ENCODE measurements around the gene OLFM2.
"Not testable (repeated sequence)": the region's sequence is repeated elsewhere in the genome, so short reads cannot be mapped to it uniquely, and the experiment has no call there.

OLFM2 gene

DNA sequence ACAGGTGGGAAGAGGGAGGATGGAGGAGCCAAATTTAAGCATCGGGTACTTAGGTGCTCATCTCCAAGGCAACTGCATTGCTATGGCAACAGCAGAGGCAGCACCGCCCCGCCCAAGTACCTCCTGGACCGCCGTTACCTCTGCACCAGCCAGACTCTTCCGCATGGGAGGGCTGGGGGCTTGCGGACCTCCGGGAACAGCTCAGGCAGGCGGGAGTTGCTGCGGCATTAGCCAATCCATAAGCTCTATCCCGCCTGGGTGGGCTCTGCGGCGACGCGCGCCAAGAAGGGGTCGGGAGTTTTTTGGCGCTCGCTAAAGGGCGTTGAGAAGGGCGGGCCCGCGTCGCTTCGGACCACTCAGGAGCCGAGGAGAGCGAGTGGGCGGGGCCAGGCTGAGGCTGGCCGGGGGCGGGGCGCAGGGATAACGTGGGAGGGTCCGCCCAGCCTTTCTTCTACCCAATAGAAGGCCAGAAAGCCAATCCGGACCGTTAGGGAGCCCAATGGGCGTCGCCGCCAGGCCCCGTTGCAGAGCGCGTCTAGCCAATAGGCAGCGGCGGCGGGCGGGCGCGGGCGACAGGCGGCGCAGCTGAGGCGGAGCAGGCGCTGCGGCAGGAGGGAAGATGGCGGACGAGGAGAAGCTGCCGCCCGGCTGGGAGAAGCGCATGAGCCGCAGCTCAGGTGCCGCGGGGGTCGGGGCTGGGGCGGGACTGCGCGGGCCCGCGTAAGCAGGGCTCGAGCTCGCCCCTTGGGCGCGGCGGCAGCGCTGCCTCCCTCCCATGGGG is 101.4 kb downstream of the OLFM2 start, which contains the start of gene PIN1:
PIN1 (plus strand) TSS at position 593 of the 781 bp plus-strand sequence; CDS start at position 620, 27 bp downstream.
- peak; percentile 98 for DNase-seq (ENCODE audit: low read depth in 1 of 2, low spot score in 1 of 2)

DNA sequence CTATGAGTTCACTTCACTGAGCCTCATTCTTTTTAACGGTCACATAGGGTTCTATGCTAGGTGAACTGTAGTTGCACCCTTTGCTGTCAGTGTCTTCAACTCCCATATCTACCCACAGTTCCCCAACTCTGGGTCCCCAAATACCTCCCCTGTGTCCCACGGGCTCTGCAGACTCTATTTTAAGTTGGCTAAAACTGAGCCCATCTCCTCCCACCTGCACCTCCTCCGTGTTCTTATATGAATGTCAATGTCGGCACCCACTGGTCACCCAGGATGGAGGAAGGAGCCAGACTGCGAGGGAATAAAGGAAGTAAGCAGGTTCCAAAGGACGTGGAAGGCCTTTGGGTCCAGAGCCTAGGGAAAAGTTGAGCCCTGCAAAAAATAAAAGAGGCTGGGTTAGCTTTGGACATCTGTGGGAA is 102.0 kb downstream of the OLFM2 start:
- DNase-seq (ENCODE audit: low read depth in 1 of 2, low spot score in 1 of 2) = no peak

DNA sequence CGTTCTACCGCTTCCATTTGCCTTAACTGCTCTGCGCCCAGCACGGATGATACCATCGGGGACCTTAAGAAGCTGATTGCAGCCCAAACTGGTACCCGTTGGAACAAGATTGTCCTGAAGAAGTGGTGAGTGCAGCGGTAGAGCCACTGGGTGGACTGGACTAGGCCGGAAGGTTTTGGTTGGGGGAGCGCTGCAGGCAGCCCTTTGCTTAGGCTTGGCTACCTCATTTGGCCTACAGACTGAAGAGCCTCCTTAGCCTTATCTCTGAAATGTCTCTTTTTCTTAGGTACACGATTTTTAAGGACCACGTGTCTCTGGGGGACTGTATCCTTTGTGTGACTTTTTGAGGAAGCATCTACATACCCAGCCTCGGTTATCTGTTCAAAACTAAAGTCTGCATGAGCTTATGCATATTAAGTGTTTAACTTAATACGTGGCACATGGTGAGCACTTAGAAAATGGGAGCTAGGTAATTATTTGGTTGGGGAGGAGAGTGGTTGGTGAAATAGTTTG is 107.7 kb downstream of the OLFM2 start:
- DNase-seq (ENCODE audit: low read depth in 1 of 2, low spot score in 1 of 2) = no peak

DNA sequence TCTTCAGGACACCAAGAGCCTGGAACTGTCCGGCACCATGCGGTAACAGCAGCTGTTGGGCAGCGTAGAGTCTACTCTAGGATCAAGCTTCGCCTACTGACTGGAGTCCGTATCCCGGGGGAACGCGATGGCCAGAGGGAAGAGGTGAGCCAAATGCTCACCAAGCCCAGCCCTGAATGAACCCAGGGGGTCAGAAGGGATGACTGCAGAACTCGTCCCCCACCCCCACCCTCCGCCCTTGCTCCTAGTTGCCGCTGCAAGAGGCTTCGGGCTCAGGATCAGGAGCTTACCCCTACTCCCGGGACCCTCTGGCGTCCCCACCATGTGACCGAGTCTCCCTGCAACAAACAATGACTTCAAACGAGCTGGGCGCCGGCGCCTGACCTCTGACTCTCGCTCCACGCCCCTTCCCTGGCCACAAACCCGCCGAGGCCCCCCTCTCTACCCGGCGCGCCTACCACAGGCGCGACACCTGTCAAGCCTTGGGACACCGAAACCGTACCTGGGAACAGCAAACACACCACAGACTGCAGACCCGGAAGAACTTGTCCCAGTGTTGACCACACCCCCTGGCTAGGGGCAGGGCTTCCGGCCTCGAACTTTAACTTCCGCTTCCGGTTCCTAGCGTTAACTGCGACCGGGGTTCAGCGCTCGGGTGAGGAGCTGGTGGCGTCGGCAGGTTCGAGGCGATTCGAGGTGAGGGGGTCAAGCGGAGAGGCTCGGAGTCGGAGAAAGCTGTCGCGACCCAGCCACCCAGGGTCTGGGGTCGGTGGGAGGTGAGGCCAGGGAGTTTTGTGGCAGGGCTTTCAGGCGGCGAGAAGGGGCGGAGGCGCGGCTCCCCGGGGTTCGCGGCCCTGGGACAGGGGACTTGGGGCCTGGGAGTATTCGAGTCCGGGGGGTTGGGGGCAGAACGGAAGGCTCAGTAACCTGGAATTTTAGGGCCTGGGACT is 108.8 kb downstream of the OLFM2 start, which contains the start of gene UBL5:
UBL5 (plus strand) TSS at position 630 of the 950 bp plus-strand sequence. CDS start 420 bp downstream, outside the sequence.
- DNase-seq (ENCODE audit: low read depth in 1 of 2, low spot score in 1 of 2) = peak; percentile 76 to 84

DNA sequence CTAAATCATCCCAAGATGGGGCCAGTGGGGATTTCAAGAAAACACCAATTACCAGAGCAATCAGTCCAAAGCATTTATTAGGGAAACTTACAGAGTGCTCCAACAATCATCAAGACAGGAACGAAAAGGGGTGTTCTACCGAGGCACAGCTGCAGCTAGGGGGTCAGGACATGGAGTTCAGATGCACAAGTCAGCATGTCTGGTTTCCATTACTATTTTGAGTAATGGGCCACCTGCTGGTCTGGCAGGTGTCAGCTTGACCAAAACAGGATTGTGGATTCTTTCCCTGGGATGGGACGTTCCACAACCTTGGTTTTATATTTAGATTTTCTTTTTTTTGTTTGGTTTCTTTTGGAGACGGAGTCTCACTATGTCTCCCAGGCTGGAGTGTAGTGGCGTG is 112.5 kb downstream of the OLFM2 start:
- no peak for DNase-seq (ENCODE audit: low read depth in 1 of 2, low spot score in 1 of 2)

DNA sequence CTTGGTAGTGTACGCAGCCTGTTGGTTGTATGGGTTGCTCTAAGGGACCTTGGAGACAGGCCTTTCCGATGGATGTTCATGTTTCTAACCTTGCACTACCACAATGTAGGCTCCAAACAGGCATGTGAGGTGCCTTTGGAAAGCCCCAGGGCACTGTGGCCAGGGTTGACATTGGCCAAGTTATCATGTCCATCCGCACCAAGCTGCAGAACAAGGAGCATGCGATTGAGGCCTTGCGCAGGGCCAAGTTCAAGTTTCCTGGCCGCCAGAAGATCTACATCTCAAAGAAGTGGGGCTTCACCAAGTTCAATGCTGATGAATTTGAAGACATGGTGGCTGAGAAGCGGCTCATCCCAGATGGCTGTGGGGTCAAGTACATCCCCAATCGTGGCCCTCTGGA is 116.3 kb downstream of the OLFM2 start:
- not testable (repeated sequence) for DNase-seq (ENCODE audit: low read depth in 1 of 2, low spot score in 1 of 2)

DNA sequence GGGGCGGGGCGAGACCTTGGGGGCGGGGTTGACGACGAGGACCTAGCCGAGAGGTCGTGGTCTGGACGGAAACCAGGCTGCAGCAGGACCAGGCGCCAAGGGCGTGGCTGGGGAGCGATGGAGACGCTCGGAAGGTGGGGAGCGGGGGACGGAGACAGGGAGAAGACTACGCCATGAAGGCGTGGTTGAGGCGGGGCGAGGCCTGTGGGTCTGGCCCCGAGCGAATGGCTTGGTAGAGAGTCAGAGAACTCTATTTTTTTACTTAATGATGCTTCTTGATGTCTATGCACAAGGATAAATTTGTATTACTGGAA is 116.8 kb downstream of the OLFM2 start:
- DNase-seq (ENCODE audit: low read depth in 1 of 2, low spot score in 1 of 2) = no peak

DNA sequence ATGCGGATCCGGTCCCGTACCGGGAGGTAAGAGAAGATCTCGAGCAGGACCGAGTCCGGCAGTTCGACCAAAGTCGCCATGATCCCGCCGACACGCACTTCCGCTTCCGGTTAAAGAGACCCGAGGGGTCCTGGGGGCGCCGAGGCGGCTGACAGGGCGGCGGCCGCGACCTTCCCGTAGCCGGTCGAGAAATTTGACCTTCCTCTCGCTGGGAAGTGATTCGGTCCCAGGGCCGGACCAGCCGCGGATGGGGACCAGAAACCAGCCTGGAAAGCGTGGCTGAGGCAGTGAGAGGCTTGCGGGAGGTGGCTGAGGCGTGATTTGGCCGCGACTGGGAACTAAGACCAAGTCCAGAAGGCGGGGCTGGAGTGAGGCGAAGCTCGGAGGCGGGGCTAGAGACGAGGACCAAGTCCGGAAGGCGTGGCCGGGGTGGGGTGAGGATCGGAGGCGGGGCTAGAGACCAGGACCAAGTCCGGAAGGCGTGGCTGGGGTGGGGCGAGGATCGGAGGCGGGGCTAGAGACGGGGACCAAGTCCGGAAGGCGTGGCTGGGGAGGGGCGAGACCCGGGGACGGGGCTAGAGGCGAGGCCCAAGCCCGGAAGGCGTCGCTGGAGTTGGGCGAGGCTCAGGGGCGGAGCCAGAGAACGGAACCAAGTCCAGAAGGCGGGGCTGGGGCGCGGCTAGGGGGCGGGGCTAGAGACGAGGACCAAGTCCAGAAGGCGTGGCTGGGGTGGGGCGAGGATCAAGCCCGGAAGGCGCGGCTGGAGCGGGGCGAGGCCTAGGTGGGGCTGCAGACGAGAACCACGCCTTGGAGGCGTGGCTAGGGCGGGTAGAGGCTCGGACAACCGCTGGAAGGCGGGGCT is 117.3 kb downstream of the OLFM2 start, which contains the start of gene FBXL12:
FBXL12 (minus strand) TSS at position 346 of the 862 bp plus-strand sequence; CDS start at position 80, 266 bp downstream.
- peak; percentile 100 for DNase-seq (ENCODE audit: low read depth in 1 of 2, low spot score in 1 of 2)

DNA sequence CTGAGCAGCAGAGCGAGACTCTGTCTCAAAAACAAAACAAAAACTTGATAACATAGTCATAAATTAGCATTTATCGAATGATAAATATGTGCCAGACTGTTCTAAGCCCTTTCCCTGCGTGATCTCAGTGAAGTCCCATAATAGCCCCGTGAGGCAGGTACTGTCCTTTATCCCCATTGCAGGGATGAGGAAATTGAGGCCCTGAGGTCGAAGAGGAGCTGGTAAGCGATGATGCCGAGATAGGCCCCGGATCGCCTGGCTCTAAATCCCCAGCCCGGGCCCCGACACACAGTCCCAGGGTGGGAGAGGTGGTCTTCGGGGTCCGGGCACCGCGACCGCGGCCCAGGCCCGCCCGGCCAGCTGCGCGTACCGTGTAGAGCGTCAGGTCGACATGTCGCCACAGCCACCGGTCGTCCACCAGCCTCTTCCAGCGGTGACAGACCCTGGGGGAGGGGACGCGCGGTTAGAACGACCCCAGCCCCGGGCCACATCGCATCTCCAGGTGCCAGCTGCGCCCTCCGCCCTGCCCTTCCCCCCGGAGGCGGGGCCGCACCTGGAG is 118.1 kb downstream of the OLFM2 start:
- no peak for DNase-seq (ENCODE audit: low read depth in 1 of 2, low spot score in 1 of 2)

DNA sequence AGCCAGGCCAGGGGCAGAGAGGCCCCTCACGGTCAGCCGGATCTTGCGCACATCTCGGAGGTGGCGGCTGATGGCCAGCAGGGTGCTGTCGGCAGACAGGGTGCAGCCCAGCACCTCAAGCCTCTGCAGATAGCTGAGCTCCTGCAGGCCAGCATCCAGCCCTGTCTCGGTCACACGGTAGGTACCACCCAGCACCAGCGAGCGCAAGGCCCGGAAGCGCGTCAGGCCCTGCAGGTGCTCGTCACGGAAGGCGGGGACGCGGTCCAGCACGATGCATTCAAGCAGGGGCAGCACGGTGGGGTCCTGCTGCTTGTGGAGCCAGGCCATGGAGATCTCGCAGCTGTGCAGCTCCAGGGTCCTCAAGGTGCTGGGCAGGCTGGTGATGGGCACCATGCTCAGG is 125.2 kb downstream of the OLFM2 start:
- DNase-seq (ENCODE audit: low read depth in 1 of 2, low spot score in 1 of 2) = no peak

DNA sequence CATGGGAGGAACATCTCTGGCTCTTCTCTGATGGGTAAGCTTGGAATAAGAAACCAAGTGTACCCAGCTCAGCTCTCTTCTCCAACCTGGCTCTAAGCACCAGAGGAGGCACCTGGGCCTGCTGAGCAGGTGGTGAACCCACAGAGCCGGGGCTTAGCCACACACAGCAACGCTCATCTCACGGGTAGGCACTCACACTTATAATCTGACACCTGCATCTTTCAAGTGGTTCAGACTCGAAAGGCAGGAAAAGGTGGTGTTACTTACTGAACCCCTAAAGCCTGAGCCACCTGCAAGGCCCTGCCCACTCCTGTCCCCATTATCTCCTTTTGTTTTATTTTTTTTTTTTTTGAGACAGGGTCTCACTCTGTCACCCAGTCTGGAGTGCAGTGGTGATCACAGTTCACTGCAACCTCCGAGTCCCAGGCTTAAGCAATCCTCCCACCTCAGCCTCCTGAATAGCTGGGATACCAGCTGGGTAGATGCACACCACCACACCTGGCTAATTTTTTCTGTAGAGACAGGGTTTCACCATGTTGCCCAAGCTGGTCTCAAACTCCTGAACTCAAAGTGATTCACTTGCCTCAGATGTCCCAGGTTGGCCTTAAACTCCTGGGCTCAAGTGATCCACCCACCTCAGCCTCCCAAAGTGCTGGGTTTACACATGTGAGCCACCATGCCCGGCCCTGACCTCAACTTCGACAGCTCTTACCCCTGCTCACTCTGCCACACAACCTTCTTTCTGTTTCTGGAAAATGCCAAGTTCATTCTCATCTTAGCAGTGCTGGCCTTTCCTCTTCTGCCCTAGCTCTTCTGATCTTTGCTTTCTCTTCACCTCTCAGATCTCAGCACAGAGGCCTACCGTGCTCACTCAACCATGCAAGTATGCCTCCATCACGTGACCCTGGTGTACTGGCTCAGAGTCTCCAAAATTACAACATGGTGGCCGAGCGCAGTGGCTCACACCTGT is 127.2 kb downstream of the OLFM2 start:
- no peak for DNase-seq (ENCODE audit: low read depth in 1 of 2, low spot score in 1 of 2)

DNA sequence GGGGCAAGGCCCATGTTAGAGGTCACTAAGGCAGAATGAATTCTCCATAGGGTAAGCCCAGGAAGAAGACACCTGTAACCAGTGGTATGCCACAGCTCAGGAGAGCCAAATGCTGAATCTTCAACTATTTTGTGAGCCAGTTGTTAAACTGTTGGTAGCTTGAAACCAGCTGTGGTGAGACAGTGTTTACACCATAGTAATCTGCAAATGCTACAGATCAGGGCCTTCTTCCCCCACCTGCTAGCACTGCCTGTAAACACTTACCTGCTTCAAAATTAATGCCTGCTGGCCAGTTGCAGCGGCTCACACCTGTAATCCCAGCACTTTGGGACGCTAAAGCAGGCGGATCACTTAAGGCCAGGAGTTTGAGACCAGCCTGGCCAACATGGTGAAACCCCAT is 129.5 kb downstream of the OLFM2 start:
- no peak for DNase-seq (ENCODE audit: low read depth in 1 of 2, low spot score in 1 of 2)
